ENCODE measurements around the gene TMEM208. TPM values are rescaled to one million over a fixed set of nuclear protein-coding genes. Genes with fewer than 3 reads are reported as not detected.
A peak's percentile ranks its signal among the peaks of the same experiment; 100 is the strongest.

TMEM208 gene
- polyA plus RNA-seq, 1 of the 3 experiments (the other 2 are of a cell fraction) = 98.2 TPM

DNA sequence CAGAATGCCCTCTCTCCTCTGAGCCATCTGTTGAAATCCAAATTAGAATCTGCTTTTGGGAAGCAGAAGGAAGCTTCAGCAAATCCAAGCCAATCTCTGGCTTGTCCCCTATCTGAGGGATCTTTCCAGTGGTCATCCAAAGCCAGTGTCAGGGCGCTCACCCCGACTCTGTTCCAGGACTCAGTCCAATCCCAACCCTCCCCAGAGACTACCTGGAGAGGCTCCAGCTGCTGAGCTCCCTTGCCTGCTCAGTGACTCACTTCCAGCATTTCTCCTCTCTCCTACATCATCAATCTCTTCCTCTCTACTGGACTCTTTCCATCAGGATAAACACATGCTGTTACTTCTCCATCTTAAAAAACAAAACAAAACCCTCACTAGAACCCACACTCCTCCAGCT, 45.6 kb upstream of the TMEM208 start (continued):
- no peak for TF ChIP-seq FOXJ3 (CRISPR knock-in tag; IDR thresholded peaks at IDR 0.05)
- TF ChIP-seq NFIC (IDR thresholded peaks at IDR 0.05; ENCODE audit: borderline replicate concordance) = peak; percentile 66; the same call in 1 of the 2 replicates
- TF ChIP-seq, protein P1, sequence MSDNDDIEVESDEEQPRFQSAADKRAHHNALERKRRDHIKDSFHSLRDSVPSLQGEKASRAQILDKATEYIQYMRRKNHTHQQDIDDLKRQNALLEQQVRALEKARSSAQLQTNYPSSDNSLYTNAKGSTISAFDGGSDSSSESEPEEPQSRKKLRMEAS (IDR thresholded peaks at IDR 0.05; ENCODE audit: low read depth) = no peak
- no peak for TF ChIP-seq EZH2phosphoT487 (IDR thresholded peaks at IDR 0.05; ENCODE audit: borderline replicate concordance, low read depth)
- TF ChIP-seq POLR2AphosphoS5 (IDR thresholded peaks at IDR 0.05; ENCODE audit: low read depth, low read length) = no peak
- TF ChIP-seq, protein P2, sequence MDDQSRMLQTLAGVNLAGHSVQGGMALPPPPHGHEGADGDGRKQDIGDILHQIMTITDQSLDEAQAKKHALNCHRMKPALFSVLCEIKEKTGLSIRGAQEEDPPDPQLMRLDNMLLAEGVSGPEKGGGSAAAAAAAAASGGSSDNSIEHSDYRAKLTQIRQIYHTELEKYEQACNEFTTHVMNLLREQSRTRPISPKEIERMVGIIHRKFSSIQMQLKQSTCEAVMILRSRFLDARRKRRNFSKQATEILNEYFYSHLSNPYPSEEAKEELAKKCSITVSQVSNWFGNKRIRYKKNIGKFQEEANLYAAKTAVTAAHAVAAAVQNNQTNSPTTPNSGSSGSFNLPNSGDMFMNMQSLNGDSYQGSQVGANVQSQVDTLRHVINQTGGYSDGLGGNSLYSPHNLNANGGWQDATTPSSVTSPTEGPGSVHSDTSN (IDR thresholded peaks at IDR 0.05) = peak; percentile 63
- no peak for TF ChIP-seq RFX5 (IDR thresholded peaks at IDR 0.05; ENCODE audit: low read length)
- TF ChIP-seq RCOR1 (IDR thresholded peaks at IDR 0.05; ENCODE audit: low read length) = no peak
- no peak for TF ChIP-seq RAD21 (IDR thresholded peaks at IDR 0.05; ENCODE audit: low read length)
- TF ChIP-seq, protein P3, sequence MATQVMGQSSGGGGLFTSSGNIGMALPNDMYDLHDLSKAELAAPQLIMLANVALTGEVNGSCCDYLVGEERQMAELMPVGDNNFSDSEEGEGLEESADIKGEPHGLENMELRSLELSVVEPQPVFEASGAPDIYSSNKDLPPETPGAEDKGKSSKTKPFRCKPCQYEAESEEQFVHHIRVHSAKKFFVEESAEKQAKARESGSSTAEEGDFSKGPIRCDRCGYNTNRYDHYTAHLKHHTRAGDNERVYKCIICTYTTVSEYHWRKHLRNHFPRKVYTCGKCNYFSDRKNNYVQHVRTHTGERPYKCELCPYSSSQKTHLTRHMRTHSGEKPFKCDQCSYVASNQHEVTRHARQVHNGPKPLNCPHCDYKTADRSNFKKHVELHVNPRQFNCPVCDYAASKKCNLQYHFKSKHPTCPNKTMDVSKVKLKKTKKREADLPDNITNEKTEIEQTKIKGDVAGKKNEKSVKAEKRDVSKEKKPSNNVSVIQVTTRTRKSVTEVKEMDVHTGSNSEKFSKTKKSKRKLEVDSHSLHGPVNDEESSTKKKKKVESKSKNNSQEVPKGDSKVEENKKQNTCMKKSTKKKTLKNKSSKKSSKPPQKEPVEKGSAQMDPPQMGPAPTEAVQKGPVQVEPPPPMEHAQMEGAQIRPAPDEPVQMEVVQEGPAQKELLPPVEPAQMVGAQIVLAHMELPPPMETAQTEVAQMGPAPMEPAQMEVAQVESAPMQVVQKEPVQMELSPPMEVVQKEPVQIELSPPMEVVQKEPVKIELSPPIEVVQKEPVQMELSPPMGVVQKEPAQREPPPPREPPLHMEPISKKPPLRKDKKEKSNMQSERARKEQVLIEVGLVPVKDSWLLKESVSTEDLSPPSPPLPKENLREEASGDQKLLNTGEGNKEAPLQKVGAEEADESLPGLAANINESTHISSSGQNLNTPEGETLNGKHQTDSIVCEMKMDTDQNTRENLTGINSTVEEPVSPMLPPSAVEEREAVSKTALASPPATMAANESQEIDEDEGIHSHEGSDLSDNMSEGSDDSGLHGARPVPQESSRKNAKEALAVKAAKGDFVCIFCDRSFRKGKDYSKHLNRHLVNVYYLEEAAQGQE (IDR thresholded peaks at IDR 0.05; ENCODE audit: low read depth, low read length) = no peak
- TF ChIP-seq SMC3 (IDR thresholded peaks at IDR 0.05; ENCODE audit: low read depth, low read length) = no peak

DNA sequence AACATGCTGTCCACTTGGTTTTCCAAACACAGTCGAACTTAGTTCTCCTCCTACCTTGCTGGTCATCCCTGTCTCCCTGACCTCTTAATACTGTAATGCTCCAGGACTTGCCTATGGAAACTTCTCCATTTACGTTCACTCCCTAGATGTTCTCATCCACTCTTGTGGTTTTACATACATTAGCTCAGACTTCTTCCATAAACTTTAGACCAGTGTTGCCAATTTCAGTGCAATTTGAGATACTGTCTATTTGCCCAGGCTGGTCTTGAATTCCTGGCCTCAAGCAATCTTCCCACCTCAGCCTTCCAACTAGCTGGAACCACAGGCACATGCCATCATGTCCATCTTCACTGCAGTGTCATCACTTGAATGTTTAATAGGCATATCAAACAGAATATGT, 44.6 kb upstream of the TMEM208 start:
- Histone ChIP-seq H3K9me2 (no peaks in the 10 kb centered on the region), H3K4me3 (ENCODE audit: low read depth in 2 of 2, low read length in 1 of 2) (peak overlapping the region in 1 of 2 experiments; percentile 82; a peak in 3 of 4 replicates), H4K20me1 (ENCODE audit: insufficient read depth) (peaks cover 6% of the 10 kb centered on the region), H3K27me3 (ENCODE audit: insufficient read depth) (no peaks in the 10 kb centered on the region), H3K27ac (ENCODE audit: low read depth in 2 of 2, low read length in 1 of 2) (peak overlapping the region in 1 of 2 experiments; percentile 51; a peak in 1 of 4 replicates), H3F3A (replicated peaks; ENCODE audit: insufficient read depth) (peaks cover 42% of the 10 kb centered on the region), H3K9me3 (no peaks in the 10 kb centered on the region), H3K79me2 (ENCODE audit: insufficient read depth) (peaks cover 22% of the 10 kb centered on the region), H3K4me2 (peak overlapping the region; percentile 92), H3K36me3 (replicated peaks in 1 of 2; ENCODE audit: control insufficient read depth in 1 of 2, insufficient read depth in 2 of 2, low read length in 1 of 2) (no peaks in the 10 kb centered on the region), H3K4me1 (ENCODE audit: control insufficient read depth in 1 of 2, insufficient read depth in 2 of 2, low read depth in 1 of 2, low read length in 1 of 2) (peaks cover 22 to 44% of the 10 kb centered on the region in 2 experiments), H3K9ac (peak overlapping the region; percentile 96; the same call in 1 of the 2 replicates), H2AFZ (ENCODE audit: low read depth) (no peak overlapping the region)
- CTCF ChIA-PET = interaction anchor here (1.4 to 4.2 kb wide), 5 partner anchors 8 to 165 kb away, joined by 3 to 27 read pairs (median 7); partner anchors contain the start of genes B3GNT9 and NOL3
- POLR2A ChIA-PET = interaction anchor here (1.6 kb wide), 1 partner anchor 8 kb away, joined by 5 read pairs; no protein-coding TSS in a partner anchor
- 87% methylated on average over 2 of the region's 2 CpGs for WGBS (ENCODE audit: low lambda C conversion rate)
- DNase-seq = no peak
- TF ChIP-seq, protein P3 (IDR thresholded peaks at IDR 0.05; ENCODE audit: low read depth, low read length) = no peak
- TF ChIP-seq, protein P2 (IDR thresholded peaks at IDR 0.05) = no peak
- no peak for TF ChIP-seq RFX5 (IDR thresholded peaks at IDR 0.05; ENCODE audit: low read length)
- no peak for TF ChIP-seq RXRA (IDR thresholded peaks at IDR 0.05; ENCODE audit: borderline replicate concordance, low read depth)
- TF ChIP-seq RAD21 (IDR thresholded peaks at IDR 0.05; ENCODE audit: low read length) = no peak
- TF ChIP-seq, protein P1 (IDR thresholded peaks at IDR 0.05; ENCODE audit: low read depth) = no peak
- TF ChIP-seq FOXM1 (IDR thresholded peaks at IDR 0.05; ENCODE audit: low read depth) = no peak
- TF ChIP-seq, protein P4, sequence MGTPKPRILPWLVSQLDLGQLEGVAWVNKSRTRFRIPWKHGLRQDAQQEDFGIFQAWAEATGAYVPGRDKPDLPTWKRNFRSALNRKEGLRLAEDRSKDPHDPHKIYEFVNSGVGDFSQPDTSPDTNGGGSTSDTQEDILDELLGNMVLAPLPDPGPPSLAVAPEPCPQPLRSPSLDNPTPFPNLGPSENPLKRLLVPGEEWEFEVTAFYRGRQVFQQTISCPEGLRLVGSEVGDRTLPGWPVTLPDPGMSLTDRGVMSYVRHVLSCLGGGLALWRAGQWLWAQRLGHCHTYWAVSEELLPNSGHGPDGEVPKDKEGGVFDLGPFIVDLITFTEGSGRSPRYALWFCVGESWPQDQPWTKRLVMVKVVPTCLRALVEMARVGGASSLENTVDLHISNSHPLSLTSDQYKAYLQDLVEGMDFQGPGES (IDR thresholded peaks at IDR 0.05; ENCODE audit: low read depth, low read length) = no peak
- no peak for TF ChIP-seq GATA2 (CRISPR knock-in tag; IDR thresholded peaks at IDR 0.05)

All from SK-N-SH (cell line).